Daoy (cell line): ENCODE data around the gene TMTC2. TPM values are rescaled to one million over a fixed set of nuclear protein-coding genes. Genes with fewer than 3 reads are reported as not detected.
"Not testable (repeated sequence)": the region's sequence is repeated elsewhere in the genome, so short reads cannot be mapped to it uniquely, and the experiment has no call there.

ENCODE experiments used
- DNase-seq: peaks from one replicate; pipeline ENCODE4 v3.0.0-alpha.2; 2015; ENCODE audit warnings: low read depth
- total RNA-seq: library from RNA; depleted of rRNA; stranded (reverse); fragments of >200 nt; shearing (Covaris generic); gene quantifications from 2 replicates; pipeline ENCODE4 v1.2.3, GENCODE V29; 2014

Gene TMTC2
- total RNA-seq, 1 experiment from 2014 or later, result 1.3 TPM

GRCh38 chr12:83075471-83075870, 388.8 kb downstream of the TMTC2 start:
- no peak for DNase-seq

- DNase-seq, result no peak
These were observed 390.3 kb downstream of the TMTC2 start for GRCh38 chr12:83077041-83077440.

GRCh38 chr12:83082690-83083276, 396.1 kb downstream of the TMTC2 start:
- no peak for DNase-seq

GRCh38 chr12:83083616-83084015, 396.9 kb downstream of the TMTC2 start:
- DNase-seq, result no peak

GRCh38 chr12:83084516-83085234, 398.0 kb downstream of the TMTC2 start:
- no peak for DNase-seq

GRCh38 chr12:83086023-83086422, 399.3 kb downstream of the TMTC2 start:
- no peak for DNase-seq

GRCh38 chr12:83089575-83089974, 402.9 kb downstream of the TMTC2 start:
- DNase-seq, result no peak

- no peak for DNase-seq
These were observed 405.4 kb downstream of the TMTC2 start for GRCh38 chr12:83092129-83092528.

- no peak for DNase-seq
These were observed 405.9 kb downstream of the TMTC2 start for GRCh38 chr12:83092606-83093005.

- no peak for DNase-seq
These were observed 406.7 kb downstream of the TMTC2 start for GRCh38 chr12:83093426-83093825.

- no peak for DNase-seq
These were observed 411.1 kb downstream of the TMTC2 start for GRCh38 chr12:83097643-83098342.

- no peak for DNase-seq
These were observed 412.7 kb downstream of the TMTC2 start for GRCh38 chr12:83099436-83099835.

- no peak for DNase-seq
These were observed 415.8 kb downstream of the TMTC2 start for GRCh38 chr12:83102499-83102898.

GRCh38 chr12:83106873-83107272, 420.2 kb downstream of the TMTC2 start:
- DNase-seq, result no peak

- DNase-seq, result no peak
These were observed 423.7 kb downstream of the TMTC2 start for GRCh38 chr12:83110424-83110823.

- DNase-seq, result no peak
These were observed 427.2 kb downstream of the TMTC2 start for GRCh38 chr12:83113945-83114344.

GRCh38 chr12:83114966-83115365, 428.3 kb downstream of the TMTC2 start:
- no peak for DNase-seq

GRCh38 chr12:83117926-83118325, 431.2 kb downstream of the TMTC2 start:
- DNase-seq, result not testable (repeated sequence)

GRCh38 chr12:83121897-83122622, 435.4 kb downstream of the TMTC2 start:
- no peak for DNase-seq

GRCh38 chr12:83122623-83122934, 435.9 kb downstream of the TMTC2 start:
- DNase-seq, result no peak

- no peak for DNase-seq
These were observed 436.3 kb downstream of the TMTC2 start for GRCh38 chr12:83123039-83123438.

- DNase-seq, result no peak
These were observed 441.8 kb downstream of the TMTC2 start for GRCh38 chr12:83128540-83128939.

- DNase-seq, result no peak
These were observed 443.5 kb downstream of the TMTC2 start for GRCh38 chr12:83130178-83130577.
